SK-N-SH treated with all-trans-retinoic acid at 6 μM for 48 hours (cell line): ENCODE data around the gene ARIH2.
A peak's percentile ranks its signal among the peaks of the same experiment; 100 is the strongest.

Experiments
- ATAC-seq: fragments of 200-7000 bp; cut with Tn5 transposase; 3 replicates; pipeline ENCODE4 v1.9.1; 2020; ENCODE audit warnings: mild to moderate bottlenecking, moderate library complexity
- ARNTL ChIP-seq: fragments of 450-650 bp; formaldehyde crosslinking; IDR thresholded peaks from 2 replicates; pipeline ENCODE4 v1.5.0; 2020; ENCODE audit warnings: low read depth, mild to moderate bottlenecking, moderate library complexity, borderline replicate concordance
- BACH2 ChIP-seq: fragments of 250-450 bp; sonication (Bioruptor Pico); IDR thresholded peaks from 2 replicates; pipeline ENCODE4 v1.9.0; 2021; ENCODE audit warnings: mild to moderate bottlenecking, borderline replicate concordance
- CREB5 ChIP-seq: fragments of 250-450 bp; sonication (Bioruptor Pico); IDR thresholded peaks from 2 replicates; pipeline ENCODE4 v1.5.1; 2020; ENCODE audit warnings: low read depth, mild to moderate bottlenecking, moderate library complexity
- CSDC2 ChIP-seq: fragments of 250-450 bp; sonication (Bioruptor Pico); IDR thresholded peaks from 2 replicates; pipeline ENCODE4 v1.5.0; 2020; ENCODE audit warnings: mild to moderate bottlenecking, moderate library complexity
- CSRNP3 ChIP-seq: fragments of 250-450 bp; sonication (Bioruptor Pico); IDR thresholded peaks from 2 replicates; pipeline ENCODE4 v1.5.1; 2021; ENCODE audit warnings: mild to moderate bottlenecking, moderate library complexity
- ESRRG ChIP-seq: fragments of 250-450 bp; sonication (Bioruptor Pico); IDR thresholded peaks from 2 replicates; pipeline ENCODE4 v1.6.1; 2021; ENCODE audit warnings: mild to moderate bottlenecking
- ISL1 ChIP-seq: fragments of 250-450 bp; sonication (Bioruptor Pico); IDR thresholded peaks from 2 replicates; pipeline ENCODE4 v2.1.2; 2022; ENCODE audit warnings: mild to moderate bottlenecking, moderate library complexity
- OSR1 ChIP-seq: fragments of 250-450 bp; sonication (Bioruptor Pico); IDR thresholded peaks from 2 replicates; pipeline ENCODE4 v1.8.0; 2022; ENCODE audit warnings: moderate library complexity, mild to moderate bottlenecking, inconsistent platforms
- PATZ1 ChIP-seq: fragments of 250-450 bp; sonication (Bioruptor Pico); IDR thresholded peaks from 2 replicates; pipeline ENCODE4 v1.8.0; 2020; ENCODE audit warnings: mild to moderate bottlenecking, moderate library complexity, borderline replicate concordance
- POU6F1 ChIP-seq: fragments of 250-450 bp; sonication (Bioruptor Pico); IDR thresholded peaks from 2 replicates; pipeline ENCODE4 v1.8.0; 2021; ENCODE audit warnings: low read depth, mild to moderate bottlenecking, moderate library complexity, borderline replicate concordance
- PPARA ChIP-seq: fragments of 250-450 bp; sonication (Bioruptor Pico); IDR thresholded peaks from 2 replicates; pipeline ENCODE4 v1.5.0; 2020; ENCODE audit warnings: mild to moderate bottlenecking, borderline replicate concordance
- RARB ChIP-seq: fragments of 250-450 bp; sonication (Bioruptor Pico); IDR thresholded peaks from 2 replicates; pipeline ENCODE4 v1.8.0; 2021; ENCODE audit warnings: mild to moderate bottlenecking, moderate library complexity
- SNAI2 ChIP-seq: fragments of 250-450 bp; sonication (Bioruptor Pico); IDR thresholded peaks from 2 replicates; pipeline ENCODE4 v1.5.0; 2020; ENCODE audit warnings: mild to moderate bottlenecking, moderate library complexity
- TCF4 ChIP-seq: fragments of 250-450 bp; sonication (Bioruptor Pico); IDR thresholded peaks from 2 replicates; pipeline ENCODE4 v1.8.0; 2021; ENCODE audit warnings: mild to moderate bottlenecking, moderate library complexity, borderline replicate concordance
- TOX ChIP-seq: fragments of 250-450 bp; sonication (Bioruptor Pico); IDR thresholded peaks from 2 replicates; pipeline ENCODE4 v1.8.0; 2021; ENCODE audit warnings: mild to moderate bottlenecking, moderate library complexity, borderline replicate concordance
- TSHZ2 ChIP-seq: fragments of 250-450 bp; sonication (Bioruptor Pico); IDR thresholded peaks from 2 replicates; pipeline ENCODE4 v1.5.0; 2020; ENCODE audit warnings: mild to moderate bottlenecking, moderate library complexity
- ZC3H10 ChIP-seq: fragments of 250-450 bp; sonication (Bioruptor Pico); IDR thresholded peaks from 2 replicates; pipeline ENCODE4 v1.5.1; 2021; ENCODE audit warnings: mild to moderate bottlenecking, moderate library complexity
- ZFP3 ChIP-seq: fragments of 250-450 bp; sonication (Bioruptor Pico); IDR thresholded peaks from 2 replicates; pipeline ENCODE4 v1.5.0; 2020; ENCODE audit warnings: mild to moderate bottlenecking, moderate library complexity
- ZFP30 ChIP-seq: fragments of 450-650 bp; formaldehyde crosslinking; IDR thresholded peaks from 2 replicates; pipeline ENCODE4 v1.5.0; 2022; ENCODE audit warnings: mild to moderate bottlenecking, moderate library complexity
- ZNF565 ChIP-seq: fragments of 450-650 bp; formaldehyde crosslinking; conservative IDR thresholded peaks from 2 replicates; pipeline ENCODE4 v1.5.0; 2020; ENCODE audit warnings: low read depth, mild to moderate bottlenecking, moderate library complexity
- ZNF70 ChIP-seq: fragments of 450-650 bp; formaldehyde crosslinking; IDR thresholded peaks from 2 replicates; pipeline ENCODE4 v1.5.0; 2020; ENCODE audit warnings: mild to moderate bottlenecking, moderate library complexity
- ZNF8 ChIP-seq: fragments of 450-650 bp; formaldehyde crosslinking; IDR thresholded peaks from 2 replicates; pipeline ENCODE4 v1.5.0; 2020; ENCODE audit warnings: mild to moderate bottlenecking, moderate library complexity

ARIH2 gene

GRCh38 chr3:49005303-49005680 is 86.7 kb downstream of the ARIH2 start (continued):
- TF ChIP-seq TSHZ2 (CRISPR knock-in tag) (no peak), ZFP30 (CRISPR knock-in tag) (no peak), CSDC2 (no peak)

GRCh38 chr3:49005998-49006397 is 87.4 kb downstream of the ARIH2 start:
- no peak for ATAC-seq
- no peak for TF ChIP-seq ZFP3 (CRISPR knock-in tag)
- no peak for TF ChIP-seq TCF4
- TF ChIP-seq ZC3H10 (CRISPR knock-in tag): no peak
- TF ChIP-seq CSDC2: no peak
- no peak for TF ChIP-seq RARB (CRISPR knock-in tag)
- TF ChIP-seq ZNF8: no peak
- no peak for TF ChIP-seq SNAI2 (CRISPR knock-in tag)
- no peak for TF ChIP-seq ARNTL (CRISPR knock-in tag)
- TF ChIP-seq ESRRG (CRISPR knock-in tag): no peak
- TF ChIP-seq TOX: no peak
- TF ChIP-seq PATZ1 (CRISPR knock-in tag): no peak
- TF ChIP-seq OSR1 (CRISPR knock-in tag): no peak
- no peak for TF ChIP-seq BACH2
- no peak for TF ChIP-seq ZFP30 (CRISPR knock-in tag)
- TF ChIP-seq ISL1 (CRISPR knock-in tag): no peak
- no peak for TF ChIP-seq ZNF70 (CRISPR knock-in tag)
- TF ChIP-seq CREB5 (CRISPR knock-in tag): no peak
- TF ChIP-seq CSRNP3 (CRISPR knock-in tag): no peak
- no peak for TF ChIP-seq POU6F1 (CRISPR knock-in tag)

- ATAC-seq: peak; percentile 9
- no peak for TF ChIP-seq ZNF565 (CRISPR knock-in tag)
- TF ChIP-seq OSR1 (CRISPR knock-in tag): no peak
- TF ChIP-seq ZFP3 (CRISPR knock-in tag): no peak
- TF ChIP-seq RARB (CRISPR knock-in tag): no peak
- no peak for TF ChIP-seq TSHZ2 (CRISPR knock-in tag)
- TF ChIP-seq ZNF70 (CRISPR knock-in tag): no peak
- TF ChIP-seq PPARA (CRISPR knock-in tag): no peak
- TF ChIP-seq TOX: no peak
- no peak for TF ChIP-seq ARNTL (CRISPR knock-in tag)
- no peak for TF ChIP-seq PATZ1 (CRISPR knock-in tag)
- TF ChIP-seq BACH2: no peak
- TF ChIP-seq CSDC2: no peak
- TF ChIP-seq ZNF8: no peak
- no peak for TF ChIP-seq CREB5 (CRISPR knock-in tag)
Observed at GRCh38 chr3:49006408-49007067, 87.9 kb downstream of the ARIH2 start.
